Measurements from ENCODE around the gene SCTR.
"Not testable (repeated sequence)": the region's sequence is repeated elsewhere in the genome, so short reads cannot be mapped to it uniquely, and the experiment has no call there.

The SCTR gene

DNA sequence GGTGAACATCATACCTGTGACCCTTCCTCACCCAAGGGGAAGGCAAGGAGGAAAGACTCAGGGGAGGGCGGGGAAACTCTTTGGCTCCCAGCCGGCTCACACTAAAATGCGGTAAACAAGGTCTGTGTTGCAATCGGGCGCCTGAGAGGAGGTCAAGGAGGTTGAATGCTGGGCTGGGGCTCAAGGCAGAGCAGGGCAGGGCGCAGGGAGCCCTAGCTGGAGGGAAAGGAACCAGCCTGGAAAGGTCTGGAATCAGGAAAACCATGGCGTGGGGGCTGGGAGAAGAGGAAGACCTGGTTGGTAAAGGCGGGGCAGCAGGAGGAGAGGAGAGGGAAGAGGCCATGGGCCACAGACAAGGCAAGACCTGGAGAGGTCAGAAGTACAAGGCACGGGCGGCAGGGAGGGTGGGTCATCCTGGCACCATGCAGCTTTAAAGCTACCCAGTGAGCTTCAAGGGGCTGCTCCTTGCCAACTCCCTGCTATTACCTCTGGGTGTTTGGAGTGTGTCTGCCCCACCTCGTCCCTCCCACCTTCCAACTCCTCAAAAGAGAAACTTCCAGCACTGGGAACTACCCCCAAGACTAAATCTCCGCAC, 97.4 kb downstream of the SCTR start:
- no peak for DNase-seq

DNA sequence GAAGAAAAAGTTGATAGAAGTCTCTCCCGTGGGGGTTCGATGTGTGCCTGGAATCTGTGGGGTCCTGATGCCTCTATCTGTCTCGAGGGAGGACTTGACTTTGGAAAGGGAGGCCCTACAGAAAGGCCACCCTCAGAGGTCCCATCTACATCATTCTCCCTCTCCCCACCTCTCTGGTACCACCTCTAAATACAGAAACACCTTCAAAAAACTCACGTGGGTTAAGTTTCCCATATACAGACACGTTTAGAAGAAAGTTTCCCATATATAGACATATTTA, 97.9 kb downstream of the SCTR start:
- DNase-seq, result no peak

DNA sequence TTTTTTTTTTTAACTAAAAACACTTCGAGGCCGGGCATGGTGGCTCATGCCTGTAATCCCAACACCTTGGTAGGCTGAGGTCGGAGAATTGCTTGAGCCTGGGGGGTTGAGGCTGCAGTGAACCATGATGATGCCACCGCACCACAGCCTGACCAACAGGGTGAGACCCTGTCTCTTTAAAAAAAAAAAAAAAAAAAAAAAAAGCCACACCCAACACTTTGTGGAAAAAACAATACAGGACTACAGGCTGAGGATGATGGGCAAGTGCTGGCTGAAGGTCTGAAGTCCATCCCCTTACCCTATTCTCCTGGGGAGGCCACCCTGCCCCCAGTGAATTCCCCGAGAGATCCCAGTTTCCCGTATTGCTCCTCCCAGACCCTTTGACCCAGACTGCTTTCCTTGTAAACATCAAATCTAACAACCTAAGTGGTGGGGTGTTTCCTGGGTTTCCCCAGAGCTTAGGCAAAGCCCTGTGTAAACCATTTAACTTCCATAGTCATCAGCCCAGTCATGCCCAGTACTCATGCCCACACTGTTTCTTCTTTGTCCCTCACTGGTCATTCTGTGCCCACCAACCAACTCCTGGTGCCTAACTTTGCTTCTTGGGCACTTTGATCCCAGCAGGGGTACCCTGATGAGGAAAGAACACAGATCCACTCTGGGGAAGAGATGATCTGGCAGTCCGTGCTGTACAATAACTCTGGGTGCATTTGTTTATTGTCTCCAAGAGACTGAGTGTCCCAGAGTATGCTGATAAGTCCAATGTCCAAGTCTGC, 98.5 kb downstream of the SCTR start:
- no peak for DNase-seq

DNA sequence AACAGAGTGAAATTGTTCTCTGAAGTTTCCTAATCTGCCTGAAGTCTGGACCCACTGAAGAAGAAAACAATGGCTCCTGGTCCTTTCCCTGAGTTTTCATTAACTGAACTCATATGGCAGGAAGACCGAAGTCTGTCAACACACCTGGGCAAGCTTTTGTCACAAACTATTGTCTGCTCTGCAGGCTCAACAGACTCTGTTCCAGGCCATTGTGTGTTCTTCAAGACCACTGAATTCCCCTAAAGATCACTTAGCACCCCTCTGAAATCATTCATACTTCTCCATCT, 99.2 kb downstream of the SCTR start:
- DNase-seq, result no peak

DNA sequence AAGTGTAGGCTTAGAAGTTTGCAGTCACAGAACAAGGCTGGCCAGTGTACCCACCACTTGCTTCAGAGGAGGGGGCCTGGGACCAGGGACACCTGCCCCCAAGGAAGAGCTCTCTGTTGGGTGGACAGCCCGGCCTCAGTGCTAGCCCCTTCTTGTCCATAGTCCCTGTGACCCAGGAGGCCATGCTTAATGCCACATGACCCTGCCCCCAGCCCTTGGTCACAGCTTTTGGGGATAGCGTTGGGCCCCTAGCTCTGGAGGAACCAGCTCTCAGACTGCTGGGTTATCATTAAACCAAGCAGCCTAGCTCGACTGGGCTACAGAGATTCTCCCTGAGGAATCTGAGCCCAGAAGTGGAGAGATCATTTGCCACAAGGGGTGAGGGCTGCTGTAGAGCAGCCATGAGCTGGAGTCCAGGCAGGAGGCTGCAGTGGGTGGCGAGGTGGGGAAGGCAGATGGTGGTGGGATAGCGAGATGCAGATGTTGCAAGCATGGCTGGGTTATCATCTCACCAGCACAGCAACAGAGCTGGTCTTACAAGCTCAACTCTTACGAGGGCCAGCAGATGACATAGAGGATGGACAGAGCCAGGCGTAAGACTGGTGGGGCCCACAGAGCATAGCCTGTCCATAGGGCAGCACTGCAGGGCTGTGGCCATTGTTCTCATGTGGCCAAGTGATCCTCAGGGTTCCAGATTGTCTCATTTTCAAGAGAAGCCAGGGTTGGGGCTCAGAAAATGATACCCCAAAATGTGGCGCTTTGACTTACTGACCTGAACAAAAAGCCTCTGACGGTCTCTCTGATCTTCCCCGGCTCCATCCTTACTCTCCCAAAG, 99.8 kb downstream of the SCTR start:
- no peak for DNase-seq

DNA sequence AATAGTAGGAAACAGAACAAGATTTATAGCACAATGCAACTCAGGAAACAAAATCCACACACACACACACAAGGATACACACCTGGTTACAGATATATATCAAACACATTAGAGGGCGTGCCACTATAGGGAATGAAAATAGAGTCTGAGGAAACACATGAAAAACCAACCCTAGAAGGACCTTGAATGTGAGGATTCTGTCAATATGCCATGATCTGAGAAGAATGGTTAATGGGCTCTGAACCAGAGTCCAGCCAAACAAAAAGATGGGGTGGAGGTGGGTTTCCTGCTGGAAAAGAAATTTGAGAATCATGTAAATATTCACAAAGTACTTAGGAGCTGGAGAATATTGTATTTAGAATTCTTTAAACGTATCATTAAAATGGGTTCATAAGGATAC, 100.5 kb downstream of the SCTR start:
- no peak for DNase-seq

DNA sequence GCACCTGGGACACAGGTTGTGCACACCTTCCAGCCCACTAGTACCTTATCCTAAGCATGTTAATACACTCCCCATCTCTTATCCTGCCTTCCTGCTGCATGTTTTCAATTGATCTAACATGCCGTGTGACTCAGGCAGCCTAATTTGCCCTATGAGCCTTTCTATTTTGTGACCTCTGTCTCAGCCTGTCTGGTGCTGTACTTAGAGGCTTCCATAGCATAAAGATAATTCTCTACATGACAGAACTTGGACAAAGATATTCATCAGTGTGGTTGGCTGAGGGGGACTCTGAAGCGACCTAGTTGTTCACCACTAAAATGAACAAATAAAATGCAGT, 101.2 kb downstream of the SCTR start:
- DNase-seq, result no peak

DNA sequence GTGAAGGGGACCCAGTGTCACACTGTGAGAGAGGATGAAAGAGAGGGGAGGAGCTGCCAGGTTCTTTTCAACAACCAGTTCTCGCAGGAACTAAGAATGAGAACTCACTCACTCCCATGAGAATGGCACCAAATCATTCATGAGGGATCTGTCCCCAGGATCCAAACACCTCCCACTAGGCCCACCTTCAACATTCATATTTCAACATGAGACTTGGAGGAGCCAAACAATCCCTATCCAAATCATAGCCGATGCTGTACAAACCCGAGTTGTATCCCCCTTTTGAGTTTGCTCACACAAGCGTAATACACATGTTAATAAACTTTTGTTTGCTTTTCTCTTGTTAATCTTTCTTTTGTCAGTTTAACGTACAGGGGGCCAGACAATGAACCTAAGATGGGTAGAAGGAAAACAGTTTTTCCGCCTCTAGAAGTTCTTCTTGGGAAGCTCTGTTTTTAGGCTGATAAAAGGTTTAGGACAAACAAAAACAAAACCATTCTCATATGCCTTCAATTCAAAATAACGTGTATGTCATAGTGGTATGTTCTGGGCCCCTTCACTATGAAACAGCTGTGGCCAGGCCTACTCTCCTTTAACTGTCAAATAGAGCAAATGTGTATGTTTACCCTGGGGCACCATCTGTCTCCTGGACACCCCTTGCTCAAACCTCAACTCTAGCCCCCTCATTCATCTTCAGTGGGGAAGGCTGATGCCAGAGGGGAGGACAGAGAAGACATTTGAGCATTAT, 101.7 kb downstream of the SCTR start:
- DNase-seq, result peak; percentile 68

DNA sequence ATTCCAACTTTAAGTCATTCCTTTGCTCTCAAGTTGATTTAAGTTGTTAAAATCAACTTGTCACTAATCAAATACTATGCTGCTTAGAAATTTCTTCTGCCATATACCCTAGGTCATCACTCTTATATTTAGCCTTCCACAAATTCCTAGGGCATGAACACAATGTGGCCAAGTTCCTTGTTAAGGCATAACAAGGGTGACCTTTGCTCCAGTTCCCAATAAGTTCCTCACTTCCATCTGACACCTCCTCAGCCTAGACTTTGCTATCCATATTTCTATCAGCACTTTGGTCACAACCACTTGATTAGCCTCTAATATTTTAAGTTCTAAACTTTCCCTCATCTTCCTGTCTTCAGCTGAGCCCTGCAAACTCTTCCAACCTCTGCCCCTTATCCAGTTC, 102.5 kb downstream of the SCTR start:
- no peak for DNase-seq

DNA sequence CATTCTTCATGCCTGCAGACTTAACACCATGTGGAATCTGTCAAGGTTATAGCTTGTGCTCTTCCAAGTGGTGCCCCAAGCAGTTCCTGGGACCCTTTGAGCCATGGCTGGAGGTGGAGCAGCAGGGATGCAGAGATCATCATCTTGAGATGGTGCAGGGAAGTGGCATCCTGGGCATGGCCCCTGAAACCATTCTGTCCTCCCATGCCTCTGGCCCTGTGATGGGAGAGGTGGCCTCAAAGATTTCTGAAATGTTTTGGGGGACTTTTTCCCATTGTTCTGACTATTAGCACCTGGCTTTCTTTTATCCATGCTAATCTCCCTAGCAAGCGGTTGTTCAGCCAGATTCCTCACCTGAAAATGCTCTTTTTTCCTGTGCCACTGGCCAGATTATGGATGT, 103.0 kb downstream of the SCTR start:
- DNase-seq, result no peak

DNA sequence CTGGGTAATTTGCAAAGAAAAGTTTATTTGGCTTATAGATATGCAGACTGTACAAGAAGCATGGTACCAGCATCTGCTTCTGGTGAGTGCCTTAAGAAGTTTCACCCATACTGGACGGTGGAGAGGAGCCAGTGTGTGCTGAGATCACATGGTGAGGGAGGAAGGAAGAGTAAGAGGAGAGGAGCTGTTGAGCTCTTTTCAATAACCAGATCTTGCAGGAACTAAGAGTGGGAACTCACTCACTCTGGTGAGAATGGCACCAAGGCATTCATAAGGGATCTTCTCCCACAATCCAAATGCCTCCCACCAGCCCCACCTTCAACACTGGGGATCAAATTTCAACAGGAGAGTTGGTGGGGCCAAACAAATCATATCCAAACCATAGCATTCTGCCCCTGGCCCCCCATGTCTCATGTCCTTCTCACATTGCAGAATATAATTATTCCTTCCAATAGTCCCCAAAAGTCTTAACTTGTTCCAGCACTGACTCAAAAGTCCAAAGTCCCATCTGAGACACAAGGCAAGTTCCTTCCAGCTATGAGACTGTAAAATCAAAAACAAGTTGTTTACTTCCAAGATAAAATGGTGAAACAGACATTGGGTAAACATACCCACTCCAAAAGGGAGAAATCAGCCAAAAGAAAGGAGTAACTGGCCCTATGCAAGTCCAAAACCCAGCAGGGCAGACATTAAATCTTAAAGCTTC, 104.3 kb downstream of the SCTR start:
- DNase-seq, result no peak

DNA sequence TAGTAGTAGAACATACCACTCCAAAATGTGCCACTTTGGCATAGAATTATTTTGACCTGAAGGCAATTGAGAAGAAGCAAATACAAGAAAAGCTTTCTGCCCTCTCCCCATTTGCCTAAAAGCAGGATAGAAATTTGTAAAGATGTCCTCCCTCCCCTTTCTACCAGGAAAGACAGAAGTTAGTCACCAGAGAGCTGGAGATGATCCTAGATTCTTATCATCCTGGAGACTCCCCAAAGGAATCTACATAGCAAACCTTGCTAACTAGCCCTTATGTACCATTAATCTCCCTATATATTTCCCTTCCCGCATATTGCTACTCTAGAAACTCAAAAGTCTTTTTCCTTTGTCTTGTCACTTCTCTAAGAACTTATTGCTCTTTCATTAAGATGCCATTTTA, 105.2 kb downstream of the SCTR start:
- DNase-seq, result no peak

DNA sequence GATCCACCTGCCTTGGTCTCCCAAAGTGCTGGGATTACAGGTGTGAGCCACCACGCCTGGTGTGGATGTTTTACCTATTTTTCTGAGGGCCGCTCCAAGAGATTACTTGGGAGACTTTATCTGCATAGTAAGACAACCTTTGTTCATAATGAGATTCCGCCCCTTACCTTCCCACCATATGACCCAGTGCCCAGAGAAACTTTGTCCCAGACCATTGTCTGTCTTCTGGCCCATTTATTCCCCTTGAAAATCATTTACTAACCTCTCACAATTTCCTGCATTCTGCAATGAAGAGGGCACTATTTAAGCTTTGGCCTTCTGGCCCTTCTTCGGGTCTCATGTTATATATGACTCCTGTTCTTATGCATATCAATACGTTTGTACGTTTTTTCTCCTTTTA, 106.4 kb downstream of the SCTR start:
- DNase-seq, result no peak

DNA sequence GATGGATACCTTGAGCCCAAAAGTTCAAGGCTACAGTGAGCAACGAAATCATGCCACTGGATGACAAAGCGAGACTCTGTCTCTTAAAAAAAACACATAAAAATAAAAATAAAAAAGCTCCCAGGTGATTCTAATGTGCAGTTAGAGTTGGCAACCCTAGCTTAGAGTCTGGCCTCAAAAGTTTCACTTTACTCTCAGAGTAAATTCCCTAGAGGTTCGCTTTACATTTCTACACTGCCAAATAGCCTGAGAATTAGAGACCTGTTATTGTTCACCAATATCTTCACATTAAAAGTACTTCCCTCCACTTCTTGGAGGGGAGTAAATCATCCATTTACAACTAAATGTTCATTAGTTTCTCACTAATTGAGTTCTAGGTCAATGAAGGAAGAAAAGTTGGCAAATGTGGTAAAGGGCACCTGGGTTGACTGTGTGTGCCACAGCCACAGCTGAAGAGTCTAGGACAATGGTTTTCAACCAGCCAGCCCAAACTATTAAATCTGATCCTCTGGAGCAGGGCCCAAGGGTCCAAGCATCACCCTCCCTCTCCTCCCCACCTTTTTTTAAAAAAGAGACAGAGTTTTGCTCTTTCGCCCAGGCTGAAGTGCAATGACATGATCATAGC, 107.9 kb downstream of the SCTR start:
- DNase-seq, result no peak

DNA sequence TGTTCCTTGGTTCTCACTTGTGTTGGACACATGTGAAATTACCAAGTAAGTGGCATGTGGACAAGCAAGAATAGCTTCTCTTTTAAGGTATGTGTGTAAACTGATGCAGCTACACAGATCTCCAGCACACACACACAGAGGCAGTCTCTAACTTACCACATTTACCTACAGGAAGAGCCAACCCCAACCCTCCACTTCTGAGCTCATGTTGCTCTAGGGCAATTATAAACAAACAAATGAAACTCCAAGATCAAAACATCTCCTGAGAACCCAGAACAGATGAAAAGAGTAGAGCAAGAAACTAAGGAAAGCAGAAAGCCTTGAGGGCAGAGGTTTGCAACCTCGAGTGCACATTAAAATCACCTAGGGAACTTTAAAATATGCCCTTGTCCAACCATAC, 108.7 kb downstream of the SCTR start:
- no peak for DNase-seq

DNA sequence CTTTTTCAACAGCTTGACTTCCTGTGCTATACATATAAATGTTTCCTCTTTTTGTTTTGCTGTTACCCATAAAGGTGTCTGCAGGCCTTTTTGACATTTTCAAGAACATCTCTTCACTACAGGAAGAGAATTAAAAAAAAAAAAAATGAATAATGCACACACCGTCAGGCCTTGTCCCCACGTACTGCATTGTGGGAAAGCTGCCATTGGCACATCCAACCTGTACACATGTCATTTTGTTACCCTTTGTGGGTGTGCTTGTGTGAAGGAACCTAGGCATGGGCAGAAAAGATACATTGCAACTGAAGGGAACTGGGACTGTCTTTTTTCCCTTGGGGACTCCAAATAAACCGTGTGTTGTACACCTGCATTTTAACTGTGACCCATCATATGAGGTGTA, 109.4 kb downstream of the SCTR start:
- no peak for DNase-seq

DNA sequence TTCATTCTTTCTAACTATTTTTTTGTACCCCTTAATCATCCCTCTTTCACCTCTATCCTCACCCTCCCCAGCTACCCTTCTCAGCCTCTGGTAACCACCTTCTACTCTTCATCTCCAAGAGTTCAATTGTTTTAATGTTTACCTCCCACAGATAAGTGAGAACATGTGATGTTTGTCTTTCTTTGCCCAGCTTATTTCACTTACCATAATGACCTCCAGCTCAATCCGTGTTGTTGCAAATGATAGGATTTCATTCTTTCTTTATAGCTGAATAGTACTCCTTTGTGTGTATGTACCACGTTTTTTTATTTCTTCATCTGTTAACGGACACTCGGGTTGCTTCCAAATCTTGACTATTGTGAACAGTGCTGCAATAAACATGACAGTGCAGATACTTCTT, 114.8 kb downstream of the SCTR start:
- DNase-seq, result no peak

DNA sequence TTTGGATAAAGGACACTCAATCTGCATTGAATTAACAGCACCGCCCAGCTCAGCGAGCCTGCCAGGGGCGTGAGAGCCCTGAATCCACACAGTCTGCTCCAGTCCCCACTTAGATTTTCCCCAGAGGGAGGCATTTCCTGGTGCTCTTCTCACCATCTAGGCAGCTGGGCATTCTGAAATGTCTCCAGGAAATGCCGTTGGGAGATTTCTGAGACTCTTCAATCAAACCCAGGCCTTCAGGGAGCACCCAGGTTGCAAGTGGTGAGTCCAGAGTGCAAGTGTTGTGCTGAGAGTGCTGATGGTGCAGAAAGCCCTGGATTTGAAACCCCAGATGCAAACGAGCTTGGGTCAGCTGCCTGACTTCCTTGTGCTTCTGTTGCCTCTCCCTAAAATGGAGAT, 116.1 kb downstream of the SCTR start:
- no peak for DNase-seq

DNA sequence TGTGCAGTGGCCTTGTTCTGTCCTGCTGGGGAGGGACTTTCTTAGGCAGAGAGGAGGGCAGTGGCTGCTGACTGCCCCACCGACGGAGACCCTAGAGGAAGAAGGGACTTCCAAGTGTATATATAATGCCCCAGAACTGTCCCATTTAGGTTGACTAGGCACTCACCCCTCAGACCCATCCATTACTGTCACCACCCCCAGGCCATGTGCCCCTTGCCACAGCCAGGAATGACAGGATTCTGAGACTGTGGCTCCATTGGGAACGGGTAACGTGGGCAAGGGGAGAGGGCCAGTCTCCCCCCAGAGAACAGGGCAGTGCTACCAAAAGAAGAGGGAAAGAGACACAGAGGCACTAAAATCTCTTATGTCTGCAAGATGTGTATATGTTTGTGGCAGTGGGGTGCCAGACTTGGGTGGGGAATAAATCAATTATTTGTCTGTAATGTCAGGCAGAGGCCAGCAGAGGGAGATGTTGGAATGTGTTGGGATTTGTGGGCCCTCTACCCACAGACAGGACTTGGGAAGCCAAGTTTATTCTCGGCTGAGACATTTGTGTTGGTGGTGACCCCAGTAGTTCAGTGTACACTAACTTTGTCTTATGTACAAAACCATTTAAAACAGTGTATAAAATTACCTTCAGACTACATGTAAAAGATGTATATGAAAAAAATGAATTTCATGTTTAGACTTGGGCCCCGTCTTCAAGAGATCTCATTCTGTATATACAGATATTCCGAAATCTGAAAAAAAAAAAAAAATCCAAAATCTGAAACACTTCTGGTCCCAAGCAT, 116.7 kb downstream of the SCTR start:
- peak; percentile 83 for DNase-seq

DNA sequence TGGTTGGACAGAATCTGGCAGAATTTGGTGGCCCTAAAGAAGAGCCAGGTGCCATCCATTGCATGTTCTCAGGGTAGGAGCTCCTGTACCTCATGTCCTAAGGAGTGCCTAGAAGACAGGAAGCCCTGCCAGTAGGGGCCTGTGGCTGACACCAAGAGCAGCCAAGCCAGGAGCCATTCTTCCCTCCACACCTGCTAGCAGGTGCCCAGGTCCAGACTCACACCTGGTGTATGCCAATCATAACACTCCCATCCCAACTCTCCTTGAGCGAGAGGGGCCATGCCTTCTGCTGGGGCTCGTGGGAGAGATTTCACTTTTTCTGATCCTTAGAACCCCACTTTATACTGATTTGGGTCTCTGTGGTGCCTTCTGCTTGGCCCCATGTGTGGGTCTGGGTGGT, 119.1 kb downstream of the SCTR start:
- no peak for DNase-seq

DNA sequence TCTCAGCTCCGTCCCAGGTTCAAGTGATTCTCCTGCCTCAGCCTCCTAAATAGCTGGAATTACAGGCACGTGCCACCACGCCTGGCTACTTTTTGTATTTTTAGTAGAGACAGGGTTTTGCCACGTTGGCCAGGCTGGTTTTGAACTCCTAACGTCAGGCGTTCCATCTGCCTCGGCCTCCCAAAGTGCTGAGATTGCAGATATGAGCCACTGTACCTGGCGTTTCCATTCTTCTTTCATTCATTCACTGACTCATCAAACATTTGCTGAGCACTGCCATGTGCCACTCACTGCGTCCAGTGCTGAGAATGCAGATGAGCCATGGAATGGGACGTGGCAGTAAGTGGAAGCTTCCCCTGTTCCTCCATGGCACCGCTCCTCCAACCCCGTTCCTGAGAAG, 120.7 kb downstream of the SCTR start:
- not testable (repeated sequence) for DNase-seq

Data from retina (tissue), 1 donor.